Prostate gland (tissue), 2 donors: ENCODE results near the gene TLE5. TPM values are rescaled to one million over a fixed set of nuclear protein-coding genes. Genes with fewer than 3 reads are reported as not detected.
A peak's percentile ranks its signal among the peaks of the same experiment; 100 is the strongest.

Source experiments
- DNase-seq: peaks from one replicate; pipeline ENCODE4 v3.0.0-alpha.2; 2019; ENCODE audit warnings: low spot score
- H3K27ac ChIP-seq, 2 donors: fragments of 200-600 bp; sonication (generic); 2 replicates each; pipeline ENCODE4 v1.5.1; 2017 to 2019
- H3K27me3 ChIP-seq: fragments of 200-600 bp; sonication (generic); replicated peaks from 2 replicates; pipeline ENCODE4 v1.5.1; 2019; ENCODE audit not compliant: insufficient read depth
- H3K36me3 ChIP-seq, 2 donors: fragments of 200-600 bp; sonication (generic); 1 replicate in 1 of 2; 2 replicates in 1 of 2; pipeline versions ENCODE4 v1.5.1 to v1.8.1; 2017 to 2019
- H3K4me1 ChIP-seq: fragments of 200-600 bp; sonication (generic); replicated peaks from 2 replicates; pipeline ENCODE4 v1.5.1; 2019
- H3K4me3 ChIP-seq, 2 donors: fragments of 200-600 bp; sonication (generic); 2 replicates each; pipeline ENCODE4 v1.5.1; 2017 to 2019
- H3K9me3 ChIP-seq: fragments of 200-600 bp; sonication (generic); 2 replicates; pipeline ENCODE4 v1.5.1; 2017
- CTCF ChIP-seq, 4 experiments: fragments of 200-600 bp in 2 of 4; fragments of 450-650 bp in 2 of 4; sonication (generic) in 2 of 4; IDR thresholded peaks; 1 replicate in 3 of 4; 2 replicates in 1 of 4; pipeline ENCODE4 v1.5.1; 2016 to 2019; ENCODE audit warnings: antibody characterized with exemption in 4 of 4, mild to moderate bottlenecking in 2 of 4, moderate library complexity in 2 of 4
- POLR2A ChIP-seq: fragments of 450-650 bp; IDR thresholded peaks from one replicate; pipeline ENCODE4 v1.6.1; 2016; ENCODE audit warnings: antibody characterized with exemption, mild to moderate bottlenecking
- POLR2AphosphoS5 ChIP-seq: sonication (generic); formaldehyde crosslinking; IDR thresholded peaks from one replicate; pipeline ENCODE4 v1.6.1; 2017; ENCODE audit warnings: antibody characterized with exemption
- WGBS: methylation state at CpG from one replicate; pipeline ENCODE4 v1.1.5; 2018; 5-methylcytosine and 5-hydroxymethylcytosine counted together
- intact Hi-C: fragments of 100-400 bp; cut with DNase I; formaldehyde crosslinking; loops from one replicate; pipeline ENCODE4 v1.14.2; 2022
- total RNA-seq, 2 donors: library from RNA; depleted of rRNA; stranded (reverse); fragments of >200 nt; gene quantifications; one replicate each; pipeline ENCODE4 v1.1.0, GENCODE V29; 2016

TLE5 gene
- total RNA-seq, 2 donors from 2014 or later = 546 to 767 TPM

- Histone ChIP-seq H3K4me3 (no peak overlapping the region), H3K27me3 (no peaks in the 10 kb centered on the region), H3K36me3 (no peaks in the 10 kb centered on the region), H3K9me3 (no peaks in the 10 kb centered on the region), H3K4me1 (no peaks in the 10 kb centered on the region), H3K27ac (no peak overlapping the region)
- TF ChIP-seq POLR2A (no peak), POLR2AphosphoS5 (peak; percentile 12), CTCF (IDR thresholded peaks at IDR 0.05) (peak; percentile 45 to 76 (median 65))
- peak; percentile 42 for DNase-seq
- WGBS = 42% methylated on average over 5 of the region's 5 CpGs
- intact Hi-C loops = loop anchor here (10.0 kb wide), 1 partner anchor 144 kb away; no protein-coding TSS in a partner anchor
Observed at GRCh38 chr19:3108775-3109174, 46.5 kb upstream of the TLE5 start.

GRCh38 chr19:3107658-3108057, 45.4 kb upstream of the TLE5 start:
- no peaks in the 10 kb centered on the region for H3K36me3 ChIP-seq
- no peak overlapping the region for H3K4me3 ChIP-seq
- no peaks in the 10 kb centered on the region for H3K27me3 ChIP-seq
- TF ChIP-seq POLR2A (no peak), CTCF (IDR thresholded peaks at IDR 0.05) (no peak), POLR2AphosphoS5 (no peak)
- DNase-seq = no peak
- 96% methylated on average over 6 of the region's 7 CpGs for WGBS
- H3K9me3 ChIP-seq = no peaks in the 10 kb centered on the region
- no peak overlapping the region for H3K27ac ChIP-seq
- no peaks in the 10 kb centered on the region for H3K4me1 ChIP-seq
- intact Hi-C loops = loop anchor here (10.0 kb wide), 1 partner anchor 143 kb away; no protein-coding TSS in a partner anchor

- 98% methylated on average over 17 of the region's 17 CpGs for WGBS
- no peaks in the 10 kb centered on the region for H3K4me1 ChIP-seq
- TF ChIP-seq POLR2A = no peak
- no peak for TF ChIP-seq POLR2AphosphoS5
- TF ChIP-seq CTCF (IDR thresholded peaks at IDR 0.05) = no peak
- no peaks in the 10 kb centered on the region for H3K27me3 ChIP-seq
- H3K36me3 ChIP-seq = no peaks in the 10 kb centered on the region
- H3K4me3 ChIP-seq = no peak overlapping the region
- intact Hi-C loops = loop anchor here (10.0 kb wide), 1 partner anchor 142 kb away; no protein-coding TSS in a partner anchor
- no peaks in the 10 kb centered on the region for H3K9me3 ChIP-seq
- H3K27ac ChIP-seq = no peak overlapping the region
- no peak for DNase-seq
Observed at GRCh38 chr19:3106509-3107141, 44.3 kb upstream of the TLE5 start.

- Histone ChIP-seq H3K4me3 (no peak overlapping the region), H3K4me1 (no peaks in the 10 kb centered on the region), H3K27ac (no peak overlapping the region), H3K27me3 (no peaks in the 10 kb centered on the region), H3K9me3 (no peaks in the 10 kb centered on the region), H3K36me3 (no peaks in the 10 kb centered on the region)
- DNase-seq = no peak
- intact Hi-C loops = loop anchor here (2.0 to 10.0 kb wide), 2 partner anchors 31 to 141 kb away; no protein-coding TSS in a partner anchor
- WGBS = 85% methylated on average over 32 of the region's 33 CpGs
- no peak for TF ChIP-seq POLR2A
- no peak for TF ChIP-seq CTCF (IDR thresholded peaks at IDR 0.05)
Observed at GRCh38 chr19:3105641-3106508, 43.6 kb upstream of the TLE5 start.
